DOHH2 (cell line): ENCODE measurements around the gene CXCL10.

Source experiments
- CTCF ChIP-seq: fragments of 200-600 bp; sonication (generic); IDR thresholded peaks from one replicate; pipeline ENCODE4 v1.5.1; 2014; ENCODE audit warnings: antibody characterized with exemption, mild to moderate bottlenecking, low read depth, low read length; ENCODE audit not compliant: poor library complexity, severe bottlenecking
- EZH2phosphoT487 ChIP-seq: fragments of 200-600 bp; sonication (generic); IDR thresholded peaks from 2 replicates; pipeline ENCODE4 v1.6.1; 2017; ENCODE audit warnings: borderline replicate concordance, mild to moderate bottlenecking, antibody characterized with exemption, low read length, moderate library complexity, mixed read lengths

GRCh38 chr4:76013540-76013939 is 9.8 kb downstream of the CXCL10 start:
- TF ChIP-seq CTCF (no peak), EZH2phosphoT487 (no peak)
